ENCODE data around the gene CNTN1.

Gene CNTN1

GRCh38 chr12:40976546-40976945, 284.3 kb downstream of the CNTN1 start:
- H3K9ac ChIP-seq (ENCODE audit: low read depth, low read length), result no peak overlapping the region
- no peaks in the 10 kb centered on the region for H3K27me3 ChIP-seq (ENCODE audit: insufficient read depth, low read length, poor library complexity)
- H3K36me3 ChIP-seq (ENCODE audit: insufficient read depth, low read length), result no peaks in the 10 kb centered on the region
- no peak for DNase-seq
- TF ChIP-seq EZH2 (IDR thresholded peaks at IDR 0.05; ENCODE audit: borderline replicate concordance, low read depth, low read length, severe bottlenecking), result no peak
- TF ChIP-seq, protein P1, sequence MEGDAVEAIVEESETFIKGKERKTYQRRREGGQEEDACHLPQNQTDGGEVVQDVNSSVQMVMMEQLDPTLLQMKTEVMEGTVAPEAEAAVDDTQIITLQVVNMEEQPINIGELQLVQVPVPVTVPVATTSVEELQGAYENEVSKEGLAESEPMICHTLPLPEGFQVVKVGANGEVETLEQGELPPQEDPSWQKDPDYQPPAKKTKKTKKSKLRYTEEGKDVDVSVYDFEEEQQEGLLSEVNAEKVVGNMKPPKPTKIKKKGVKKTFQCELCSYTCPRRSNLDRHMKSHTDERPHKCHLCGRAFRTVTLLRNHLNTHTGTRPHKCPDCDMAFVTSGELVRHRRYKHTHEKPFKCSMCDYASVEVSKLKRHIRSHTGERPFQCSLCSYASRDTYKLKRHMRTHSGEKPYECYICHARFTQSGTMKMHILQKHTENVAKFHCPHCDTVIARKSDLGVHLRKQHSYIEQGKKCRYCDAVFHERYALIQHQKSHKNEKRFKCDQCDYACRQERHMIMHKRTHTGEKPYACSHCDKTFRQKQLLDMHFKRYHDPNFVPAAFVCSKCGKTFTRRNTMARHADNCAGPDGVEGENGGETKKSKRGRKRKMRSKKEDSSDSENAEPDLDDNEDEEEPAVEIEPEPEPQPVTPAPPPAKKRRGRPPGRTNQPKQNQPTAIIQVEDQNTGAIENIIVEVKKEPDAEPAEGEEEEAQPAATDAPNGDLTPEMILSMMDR (IDR thresholded peaks at IDR 0.05; ENCODE audit: borderline replicate concordance, extremely low read depth, low read length, poor library complexity, severe bottlenecking), result no peak
- no peaks in the 10 kb centered on the region for H3K79me2 ChIP-seq (ENCODE audit: insufficient read depth, low read length)
- H3K4me1 ChIP-seq (ENCODE audit: insufficient read depth, low read length), result no peaks in the 10 kb centered on the region
- ATAC-seq (ENCODE audit: insufficient read depth, low read depth), result no peak
- H3K27ac ChIP-seq (ENCODE audit: low read length), result no peak overlapping the region
- no peak overlapping the region for H3K4me2 ChIP-seq (ENCODE audit: insufficient read depth, low read length)
- H3K4me3 ChIP-seq (ENCODE audit: low read depth in 1 of 2, low read length in 2 of 2), result no peak overlapping the region
- H3K9me3 ChIP-seq (ENCODE audit: insufficient read depth, low read length, severe bottlenecking), result no peaks in the 10 kb centered on the region
- H2AFZ ChIP-seq (ENCODE audit: low read depth, low read length), result no peak overlapping the region
- H4K20me1 ChIP-seq (ENCODE audit: insufficient read depth, low read length), result no peaks in the 10 kb centered on the region

GRCh38 chr12:40980427-40980961, 288.3 kb downstream of the CNTN1 start:
- H3K9me3 ChIP-seq (ENCODE audit: insufficient read depth, low read length, severe bottlenecking), result no peaks in the 10 kb centered on the region
- H4K20me1 ChIP-seq (ENCODE audit: insufficient read depth, low read length), result no peaks in the 10 kb centered on the region
- H3K9ac ChIP-seq (ENCODE audit: low read depth, low read length), result no peak overlapping the region
- DNase-seq (no peak), ATAC-seq (ENCODE audit: insufficient read depth, low read depth) (no peak)
- H3K4me3 ChIP-seq (ENCODE audit: low read depth in 1 of 2, low read length in 2 of 2), result no peak overlapping the region
- no peaks in the 10 kb centered on the region for H3K36me3 ChIP-seq (ENCODE audit: insufficient read depth, low read length)
- H3K79me2 ChIP-seq (ENCODE audit: insufficient read depth, low read length), result no peaks in the 10 kb centered on the region
- no peaks in the 10 kb centered on the region for H3K4me1 ChIP-seq (ENCODE audit: insufficient read depth, low read length)
- TF ChIP-seq, protein P1 (IDR thresholded peaks at IDR 0.05; ENCODE audit: borderline replicate concordance, extremely low read depth, low read length, poor library complexity, severe bottlenecking), result no peak
- no peak overlapping the region for H3K4me2 ChIP-seq (ENCODE audit: insufficient read depth, low read length)
- H3K27ac ChIP-seq (ENCODE audit: low read length), result no peak overlapping the region
- H2AFZ ChIP-seq (ENCODE audit: low read depth, low read length), result no peak overlapping the region
- no peaks in the 10 kb centered on the region for H3K27me3 ChIP-seq (ENCODE audit: insufficient read depth, low read length, poor library complexity)

DNA sequence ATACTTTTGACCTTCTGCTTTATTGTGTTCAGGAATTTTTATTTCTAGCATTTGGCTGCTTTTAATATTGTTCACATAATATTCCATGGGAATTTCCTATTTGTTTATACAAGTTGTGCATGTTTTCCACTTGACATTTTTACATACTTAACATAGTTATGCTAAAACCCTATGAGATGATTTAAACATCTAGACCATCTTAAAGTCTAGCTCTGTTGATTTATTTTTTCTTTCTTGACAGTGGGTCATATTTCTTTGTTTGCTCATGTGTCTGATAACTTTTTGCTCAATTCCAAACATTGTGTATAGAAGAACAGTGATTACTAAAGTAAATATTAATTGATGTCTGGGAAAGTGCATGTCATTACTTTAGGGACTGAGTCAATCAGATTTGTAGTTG, 293.8 kb downstream of the CNTN1 start:
- TF ChIP-seq, protein P1 (IDR thresholded peaks at IDR 0.05; ENCODE audit: borderline replicate concordance, extremely low read depth, low read length, poor library complexity, severe bottlenecking), result no peak
- no peak for TF ChIP-seq EZH2 (IDR thresholded peaks at IDR 0.05; ENCODE audit: borderline replicate concordance, low read depth, low read length, severe bottlenecking)
- H3K9me3 ChIP-seq (ENCODE audit: insufficient read depth, low read length, severe bottlenecking), result no peaks in the 10 kb centered on the region
- ATAC-seq (ENCODE audit: insufficient read depth, low read depth), result no peak

DNA sequence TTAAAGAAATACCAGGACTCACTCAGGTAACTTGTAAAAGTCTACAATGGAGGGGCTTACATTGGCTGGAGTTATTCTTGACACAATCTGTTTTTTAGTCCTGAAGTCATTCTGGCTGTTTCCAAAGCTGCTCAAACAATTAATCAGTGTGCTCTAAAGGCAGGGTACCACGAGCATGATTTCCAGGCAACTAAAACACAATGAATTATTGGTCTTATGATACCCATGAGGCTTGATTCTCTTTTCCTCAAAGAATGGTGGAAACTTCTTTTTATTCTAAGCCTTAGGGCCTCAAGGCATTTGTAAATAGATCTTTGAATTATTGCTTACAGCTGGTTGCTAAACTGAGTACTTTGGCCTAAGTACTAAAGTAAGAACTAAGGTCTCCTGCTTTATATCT, 296.1 kb downstream of the CNTN1 start:
- H3K4me2 ChIP-seq (ENCODE audit: insufficient read depth, low read length), result no peak overlapping the region
- H3K36me3 ChIP-seq (ENCODE audit: insufficient read depth, low read length), result no peaks in the 10 kb centered on the region
- no peaks in the 10 kb centered on the region for H3K4me1 ChIP-seq (ENCODE audit: insufficient read depth, low read length)
- no peak overlapping the region for H3K9ac ChIP-seq (ENCODE audit: low read depth, low read length)
- H3K27me3 ChIP-seq (ENCODE audit: insufficient read depth, low read length, poor library complexity), result no peaks in the 10 kb centered on the region
- no peak overlapping the region for H3K27ac ChIP-seq (ENCODE audit: low read length)
- no peak overlapping the region for H3K4me3 ChIP-seq (ENCODE audit: low read depth in 1 of 2, low read length in 2 of 2)
- H3K79me2 ChIP-seq (ENCODE audit: insufficient read depth, low read length), result no peaks in the 10 kb centered on the region
- ATAC-seq (ENCODE audit: insufficient read depth, low read depth) (no peak), DNase-seq (no peak)
- H4K20me1 ChIP-seq (ENCODE audit: insufficient read depth, low read length), result no peaks in the 10 kb centered on the region
- no peak overlapping the region for H2AFZ ChIP-seq (ENCODE audit: low read depth, low read length)
- TF ChIP-seq, protein P1 (IDR thresholded peaks at IDR 0.05; ENCODE audit: borderline replicate concordance, extremely low read depth, low read length, poor library complexity, severe bottlenecking), result no peak
- no peak for TF ChIP-seq EZH2 (IDR thresholded peaks at IDR 0.05; ENCODE audit: borderline replicate concordance, low read depth, low read length, severe bottlenecking)
- H3K9me3 ChIP-seq (ENCODE audit: insufficient read depth, low read length, severe bottlenecking), result no peaks in the 10 kb centered on the region

More for the DNA sequence above, 293.8 kb downstream of the CNTN1 start:
- no peaks in the 10 kb centered on the region for H4K20me1 ChIP-seq (ENCODE audit: insufficient read depth, low read length)
- H3K36me3 ChIP-seq (ENCODE audit: insufficient read depth, low read length), result no peaks in the 10 kb centered on the region
- no peaks in the 10 kb centered on the region for H3K79me2 ChIP-seq (ENCODE audit: insufficient read depth, low read length)
- no peak overlapping the region for H3K4me3 ChIP-seq (ENCODE audit: low read depth in 1 of 2, low read length in 2 of 2)
- no peaks in the 10 kb centered on the region for H3K27me3 ChIP-seq (ENCODE audit: insufficient read depth, low read length, poor library complexity)
- no peak overlapping the region for H2AFZ ChIP-seq (ENCODE audit: low read depth, low read length)
- no peaks in the 10 kb centered on the region for H3K4me1 ChIP-seq (ENCODE audit: insufficient read depth, low read length)
- H3K9ac ChIP-seq (ENCODE audit: low read depth, low read length), result no peak overlapping the region
- H3K4me2 ChIP-seq (ENCODE audit: insufficient read depth, low read length), result no peak overlapping the region
- H3K27ac ChIP-seq (ENCODE audit: low read length), result no peak overlapping the region
- no peak for DNase-seq

Measured in DND-41 (cell line).